ENCODE results near the gene EIF4EBP2. TPM values are rescaled to one million over a fixed set of nuclear protein-coding genes. Genes with fewer than 3 reads are reported as not detected.

The EIF4EBP2 gene
- polyA plus RNA-seq, 1 of the 3 experiments (the other 2 are of a cell fraction) = 9.9 TPM

DNA sequence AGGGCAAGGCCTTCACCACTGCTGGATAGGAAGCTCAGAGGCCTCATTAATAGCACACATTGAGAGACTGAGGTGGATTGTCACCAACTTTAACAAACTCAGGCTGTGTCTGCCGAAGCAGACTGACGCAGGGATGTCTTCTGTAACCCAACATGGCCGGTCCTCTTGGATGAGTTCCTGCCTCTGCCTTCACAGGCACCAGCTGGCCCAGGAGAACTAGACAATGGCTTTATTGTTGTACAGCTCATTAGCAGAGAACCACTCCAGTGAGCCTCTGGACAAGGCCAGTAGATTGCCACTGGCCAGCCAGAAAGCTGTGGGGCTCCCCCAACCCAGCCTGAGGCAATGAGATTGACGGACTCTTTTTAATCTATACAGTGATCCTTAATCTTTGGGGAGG, 28.2 kb downstream of the EIF4EBP2 start:
- H3K4me2 ChIP-seq = no peak overlapping the region
- H3K4me1 ChIP-seq (ENCODE audit: control insufficient read depth in 1 of 2, insufficient read depth in 2 of 2, low read depth in 1 of 2, low read length in 1 of 2) = peaks cover 0 to 7% of the 10 kb centered on the region in 2 experiments; a peak in 1 of 4 replicates
- H3F3A ChIP-seq (replicated peaks; ENCODE audit: insufficient read depth) = no peaks in the 10 kb centered on the region
- H3K27ac ChIP-seq (ENCODE audit: low read depth in 2 of 2, low read length in 1 of 2) = no peak overlapping the region; a peak in 1 of 4 replicates
- no peak overlapping the region for H2AFZ ChIP-seq (ENCODE audit: low read depth)
- DNase-seq = no peak
- H3K27me3 ChIP-seq (ENCODE audit: insufficient read depth) = no peaks in the 10 kb centered on the region
- H3K36me3 ChIP-seq (replicated peaks in 1 of 2; ENCODE audit: control insufficient read depth in 1 of 2, insufficient read depth in 2 of 2, low read length in 1 of 2) = peaks cover 7 to 23% of the 10 kb centered on the region in 2 experiments
- H3K4me3 ChIP-seq (ENCODE audit: low read depth in 2 of 2, low read length in 1 of 2) = no peak overlapping the region
- H3K79me2 ChIP-seq (ENCODE audit: insufficient read depth) = no peaks in the 10 kb centered on the region
- CTCF ChIA-PET = interaction anchor here (0.8 to 1.0 kb wide), 2 partner anchors 29 to 327 kb away, joined by 3 read pairs; no protein-coding TSS in a partner anchor
- no peak overlapping the region for H3K9ac ChIP-seq
- no peaks in the 10 kb centered on the region for H4K20me1 ChIP-seq (ENCODE audit: insufficient read depth)
- TF ChIP-seq FOXM1 (IDR thresholded peaks at IDR 0.05; ENCODE audit: low read depth) = no peak
- TF ChIP-seq TAF1 (IDR thresholded peaks at IDR 0.05; ENCODE audit: borderline replicate concordance, low read depth, low read length) = no peak
- no peak for TF ChIP-seq RXRA (IDR thresholded peaks at IDR 0.05; ENCODE audit: borderline replicate concordance, low read depth)
- no peak for TF ChIP-seq CHD2 (IDR thresholded peaks at IDR 0.05; ENCODE audit: low read length, partially characterized antibody)
- no peak for TF ChIP-seq SIN3A (IDR thresholded peaks at IDR 0.05; ENCODE audit: borderline replicate concordance, low read depth, low read length)
- H3K9me3 ChIP-seq = no peaks in the 10 kb centered on the region
- H3K9me2 ChIP-seq = no peaks in the 10 kb centered on the region
- WGBS (ENCODE audit: low lambda C conversion rate) = 66% methylated on average over 4 of the region's 4 CpGs
- POLR2A ChIA-PET = no interaction called here

DNA sequence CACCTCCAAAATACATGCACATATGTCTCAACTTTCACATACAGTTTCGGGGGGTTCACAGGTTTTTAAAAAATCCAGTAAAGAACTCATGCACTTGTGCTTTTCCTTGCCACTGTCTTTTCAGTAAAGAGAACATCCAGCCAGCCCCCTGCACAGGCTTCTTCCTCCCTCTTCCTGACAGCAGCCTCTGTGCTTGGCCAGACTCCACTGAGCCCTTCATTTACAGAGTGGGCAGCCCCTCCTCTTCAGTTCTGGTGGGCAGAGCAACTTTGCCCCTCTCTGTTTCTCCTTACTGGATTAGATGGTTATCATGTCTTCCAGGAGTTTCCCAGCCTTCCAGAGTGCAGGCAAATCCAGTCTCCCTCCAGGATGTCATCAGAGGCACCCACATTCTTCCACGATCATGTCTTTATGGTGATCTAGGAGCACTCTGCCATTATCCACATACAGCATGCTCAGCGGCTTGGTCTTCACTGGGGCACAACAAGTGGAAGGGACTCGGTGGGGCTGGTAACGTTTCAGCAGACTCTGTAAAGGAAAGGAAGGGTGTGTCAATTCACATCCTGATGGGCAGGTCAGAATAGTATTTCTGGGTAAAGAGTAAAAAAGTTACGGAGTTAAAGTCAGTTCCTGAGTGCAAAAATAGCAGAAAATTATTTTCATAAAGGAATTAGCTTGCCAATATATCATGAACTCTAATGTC, 28.8 kb downstream of the EIF4EBP2 start:
- POLR2A ChIA-PET = no interaction called here
- Histone ChIP-seq H3K79me2 (ENCODE audit: insufficient read depth) (no peaks in the 10 kb centered on the region), H3K4me2 (no peak overlapping the region), H3K27me3 (ENCODE audit: insufficient read depth) (no peaks in the 10 kb centered on the region), H3K36me3 (replicated peaks in 1 of 2; ENCODE audit: control insufficient read depth in 1 of 2, insufficient read depth in 2 of 2, low read length in 1 of 2) (peaks cover 7 to 16% of the 10 kb centered on the region in 2 experiments), H2AFZ (ENCODE audit: low read depth) (no peak overlapping the region), H3K4me3 (ENCODE audit: low read depth in 2 of 2, low read length in 1 of 2) (no peak overlapping the region), H3K27ac (ENCODE audit: low read depth in 2 of 2, low read length in 1 of 2) (no peak overlapping the region), H3F3A (replicated peaks; ENCODE audit: insufficient read depth) (no peaks in the 10 kb centered on the region), H3K9me3 (no peaks in the 10 kb centered on the region), H3K9me2 (no peaks in the 10 kb centered on the region), H3K4me1 (ENCODE audit: control insufficient read depth in 1 of 2, insufficient read depth in 2 of 2, low read depth in 1 of 2, low read length in 1 of 2) (peaks cover 0 to 7% of the 10 kb centered on the region in 2 experiments; a peak in 1 of 4 replicates), H4K20me1 (ENCODE audit: insufficient read depth) (no peaks in the 10 kb centered on the region), H3K9ac (no peak overlapping the region)
- TF ChIP-seq TAF1 (IDR thresholded peaks at IDR 0.05; ENCODE audit: borderline replicate concordance, low read depth, low read length) = no peak
- TF ChIP-seq, protein P1, sequence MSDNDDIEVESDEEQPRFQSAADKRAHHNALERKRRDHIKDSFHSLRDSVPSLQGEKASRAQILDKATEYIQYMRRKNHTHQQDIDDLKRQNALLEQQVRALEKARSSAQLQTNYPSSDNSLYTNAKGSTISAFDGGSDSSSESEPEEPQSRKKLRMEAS (IDR thresholded peaks at IDR 0.05; ENCODE audit: low read depth) = no peak
- TF ChIP-seq NRF1 (IDR thresholded peaks at IDR 0.05; ENCODE audit: low read depth, low read length) = no peak
- DNase-seq = no peak
- 90% methylated on average over 6 of the region's 6 CpGs for WGBS (ENCODE audit: low lambda C conversion rate)
- CTCF ChIA-PET = interaction anchor here (0.7 to 1.0 kb wide), 2 partner anchors 23 to 326 kb away, joined by 3 read pairs; no protein-coding TSS in a partner anchor

DNA sequence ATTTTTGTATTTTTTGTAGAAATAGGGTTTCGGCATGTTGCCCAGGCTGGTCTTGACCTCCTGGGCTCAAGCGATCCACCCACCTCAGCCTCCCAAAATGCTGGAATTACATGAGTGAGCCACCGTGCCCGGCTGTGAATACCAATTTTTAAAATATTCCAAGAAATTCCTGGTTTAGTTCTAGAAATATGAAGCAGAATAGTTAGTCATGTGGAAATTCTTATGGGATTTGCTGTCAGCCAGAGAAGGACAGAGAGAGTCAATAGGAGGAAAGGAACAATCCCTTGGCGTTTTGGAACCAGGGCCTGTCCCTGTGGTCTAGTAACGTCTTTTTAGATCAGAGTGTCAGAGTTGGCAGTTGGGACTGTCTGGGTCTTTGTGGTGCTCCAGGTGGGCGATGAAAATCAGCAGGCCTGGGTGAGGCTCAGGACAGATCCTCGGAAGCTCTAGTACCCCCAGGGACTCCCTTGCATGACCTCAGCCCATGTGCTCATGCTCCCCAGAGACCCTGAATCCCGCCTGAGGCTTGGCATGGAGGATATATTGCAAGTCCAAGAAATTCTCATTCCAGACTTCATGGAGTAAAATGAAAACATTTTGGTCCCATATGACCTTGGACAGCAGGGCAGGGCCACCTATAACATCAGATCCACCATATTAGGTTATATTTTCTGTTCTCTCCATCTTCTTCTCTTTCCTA, 29.8 kb downstream of the EIF4EBP2 start:
- Histone ChIP-seq H3K4me2 (no peak overlapping the region), H3K9me2 (no peaks in the 10 kb centered on the region), H3K79me2 (ENCODE audit: insufficient read depth) (no peaks in the 10 kb centered on the region), H2AFZ (ENCODE audit: low read depth) (no peak overlapping the region), H3F3A (replicated peaks; ENCODE audit: insufficient read depth) (no peaks in the 10 kb centered on the region), H3K27ac (ENCODE audit: low read depth in 2 of 2, low read length in 1 of 2) (no peak overlapping the region), H4K20me1 (ENCODE audit: insufficient read depth) (no peaks in the 10 kb centered on the region), H3K9ac (no peak overlapping the region), H3K9me3 (no peaks in the 10 kb centered on the region), H3K4me1 (ENCODE audit: control insufficient read depth in 1 of 2, insufficient read depth in 2 of 2, low read depth in 1 of 2, low read length in 1 of 2) (peaks cover 0 to 7% of the 10 kb centered on the region in 2 experiments; a peak in 1 of 4 replicates), H3K4me3 (ENCODE audit: low read depth in 2 of 2, low read length in 1 of 2) (no peak overlapping the region), H3K27me3 (ENCODE audit: insufficient read depth) (no peaks in the 10 kb centered on the region), H3K36me3 (replicated peaks in 1 of 2; ENCODE audit: control insufficient read depth in 1 of 2, insufficient read depth in 2 of 2, low read length in 1 of 2) (peaks cover 2 to 6% of the 10 kb centered on the region in 2 experiments)
- no peak for DNase-seq
- 97% methylated on average over 8 of the region's 9 CpGs for WGBS (ENCODE audit: low lambda C conversion rate)
- CTCF ChIA-PET = interaction anchor here (1.0 to 1.2 kb wide), 2 partner anchors 8 to 54 kb away, joined by 3 read pairs; no protein-coding TSS in a partner anchor
- POLR2A ChIA-PET = no interaction called here
- TF ChIP-seq POLR2AphosphoS5 (IDR thresholded peaks at IDR 0.05; ENCODE audit: low read depth, low read length) = no peak
- TF ChIP-seq, protein P2, sequence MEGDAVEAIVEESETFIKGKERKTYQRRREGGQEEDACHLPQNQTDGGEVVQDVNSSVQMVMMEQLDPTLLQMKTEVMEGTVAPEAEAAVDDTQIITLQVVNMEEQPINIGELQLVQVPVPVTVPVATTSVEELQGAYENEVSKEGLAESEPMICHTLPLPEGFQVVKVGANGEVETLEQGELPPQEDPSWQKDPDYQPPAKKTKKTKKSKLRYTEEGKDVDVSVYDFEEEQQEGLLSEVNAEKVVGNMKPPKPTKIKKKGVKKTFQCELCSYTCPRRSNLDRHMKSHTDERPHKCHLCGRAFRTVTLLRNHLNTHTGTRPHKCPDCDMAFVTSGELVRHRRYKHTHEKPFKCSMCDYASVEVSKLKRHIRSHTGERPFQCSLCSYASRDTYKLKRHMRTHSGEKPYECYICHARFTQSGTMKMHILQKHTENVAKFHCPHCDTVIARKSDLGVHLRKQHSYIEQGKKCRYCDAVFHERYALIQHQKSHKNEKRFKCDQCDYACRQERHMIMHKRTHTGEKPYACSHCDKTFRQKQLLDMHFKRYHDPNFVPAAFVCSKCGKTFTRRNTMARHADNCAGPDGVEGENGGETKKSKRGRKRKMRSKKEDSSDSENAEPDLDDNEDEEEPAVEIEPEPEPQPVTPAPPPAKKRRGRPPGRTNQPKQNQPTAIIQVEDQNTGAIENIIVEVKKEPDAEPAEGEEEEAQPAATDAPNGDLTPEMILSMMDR (IDR thresholded peaks at IDR 0.05) = no peak
- no peak for TF ChIP-seq FOXM1 (IDR thresholded peaks at IDR 0.05; ENCODE audit: low read depth)
- TF ChIP-seq MXI1 (IDR thresholded peaks at IDR 0.05; ENCODE audit: low read depth, low read length) = no peak
- no peak for TF ChIP-seq JUND (IDR thresholded peaks at IDR 0.05)
- TF ChIP-seq, protein P3, sequence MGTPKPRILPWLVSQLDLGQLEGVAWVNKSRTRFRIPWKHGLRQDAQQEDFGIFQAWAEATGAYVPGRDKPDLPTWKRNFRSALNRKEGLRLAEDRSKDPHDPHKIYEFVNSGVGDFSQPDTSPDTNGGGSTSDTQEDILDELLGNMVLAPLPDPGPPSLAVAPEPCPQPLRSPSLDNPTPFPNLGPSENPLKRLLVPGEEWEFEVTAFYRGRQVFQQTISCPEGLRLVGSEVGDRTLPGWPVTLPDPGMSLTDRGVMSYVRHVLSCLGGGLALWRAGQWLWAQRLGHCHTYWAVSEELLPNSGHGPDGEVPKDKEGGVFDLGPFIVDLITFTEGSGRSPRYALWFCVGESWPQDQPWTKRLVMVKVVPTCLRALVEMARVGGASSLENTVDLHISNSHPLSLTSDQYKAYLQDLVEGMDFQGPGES (IDR thresholded peaks at IDR 0.05; ENCODE audit: low read depth, low read length) = no peak
- TF ChIP-seq, protein P4, sequence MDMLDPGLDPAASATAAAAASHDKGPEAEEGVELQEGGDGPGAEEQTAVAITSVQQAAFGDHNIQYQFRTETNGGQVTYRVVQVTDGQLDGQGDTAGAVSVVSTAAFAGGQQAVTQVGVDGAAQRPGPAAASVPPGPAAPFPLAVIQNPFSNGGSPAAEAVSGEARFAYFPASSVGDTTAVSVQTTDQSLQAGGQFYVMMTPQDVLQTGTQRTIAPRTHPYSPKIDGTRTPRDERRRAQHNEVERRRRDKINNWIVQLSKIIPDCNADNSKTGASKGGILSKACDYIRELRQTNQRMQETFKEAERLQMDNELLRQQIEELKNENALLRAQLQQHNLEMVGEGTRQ (IDR thresholded peaks at IDR 0.05; ENCODE audit: borderline replicate concordance, low read depth, low read length) = no peak
- TF ChIP-seq TEAD4 (IDR thresholded peaks at IDR 0.05; ENCODE audit: borderline replicate concordance, insufficient read depth) = no peak
